Stimulated activated CD4-positive, alpha-beta T cell treated with anti-CD3 and anti-CD28 coated beads, Interleukin-4, amount 100 ng/mL, for 48 hours (primary cell): ENCODE measurements around the gene HNRNPC.
"Not testable (repeated sequence)": the region's sequence is repeated elsewhere in the genome, so short reads cannot be mapped to it uniquely, and the experiment has no call there.

Source experiments
- DNase-seq, 2 donors: peaks; one replicate each; pipeline ENCODE4 v3.0.0-alpha.2; 2020; ENCODE audit warnings: low read depth in 2 of 2

The HNRNPC gene

DNA sequence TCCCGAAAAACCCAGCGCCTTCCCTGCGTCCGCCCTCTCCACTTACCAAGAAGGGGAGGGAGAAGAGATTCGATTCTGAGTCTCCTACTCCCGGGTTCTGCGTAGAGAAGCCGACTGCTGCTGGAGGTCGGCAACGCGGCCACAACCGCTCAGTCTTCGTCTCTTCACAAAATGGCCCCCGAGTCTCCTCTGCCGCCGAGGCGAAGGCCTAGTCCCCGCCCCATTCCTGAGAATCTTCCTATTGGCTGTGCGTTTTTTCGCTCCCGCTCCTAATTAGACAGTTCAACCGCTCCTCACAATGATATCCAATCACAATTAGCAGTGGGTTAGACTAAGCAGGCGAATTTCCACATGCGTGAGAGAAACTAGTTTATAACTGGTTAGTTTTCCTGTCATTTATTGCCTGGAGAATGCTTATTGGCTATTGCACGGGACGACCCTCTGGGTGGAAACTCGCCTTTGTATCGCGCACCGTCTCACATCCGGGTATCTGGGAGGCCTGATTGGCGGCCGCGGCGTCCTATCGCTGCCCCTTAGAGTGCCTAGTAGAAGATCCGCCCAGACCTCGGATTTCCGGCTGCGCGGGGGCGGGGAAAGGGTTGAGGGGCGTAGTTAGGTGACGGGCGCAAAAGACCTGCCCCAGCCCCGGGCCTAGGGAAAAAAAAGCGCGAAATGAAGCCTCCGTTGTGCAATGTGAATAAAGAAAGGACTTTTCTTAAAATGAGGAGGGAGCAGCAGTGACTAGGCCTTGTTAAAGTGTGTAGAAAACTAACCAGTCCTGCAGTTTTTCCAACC lies at the start of gene HNRNPC:
TSS of gene HNRNPC (minus strand) at position 191 of the 795 bp plus-strand sequence. CDS start 35,249 bp downstream, outside the sequence.
- peak; percentile 100 for DNase-seq

DNA sequence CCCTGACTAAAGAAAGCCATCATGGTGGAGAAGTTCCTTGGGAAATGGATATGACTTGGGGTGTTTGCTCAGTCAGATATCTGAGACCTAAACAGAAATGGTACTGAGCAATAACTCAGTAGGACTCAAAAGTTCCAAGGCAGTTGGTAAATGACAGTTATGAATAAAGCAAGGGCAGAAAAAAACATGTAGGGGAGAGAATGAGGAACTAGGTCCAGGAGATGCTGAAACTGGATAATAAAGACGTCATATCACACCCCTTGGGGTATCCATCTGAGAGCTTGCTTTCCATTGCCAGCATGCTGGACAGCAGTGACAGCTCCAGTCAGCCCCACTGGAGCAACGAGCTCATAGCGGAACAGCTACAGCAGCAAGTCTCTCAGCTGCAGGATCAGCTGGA lies 48.2 kb upstream of the HNRNPC start:
- no peak for DNase-seq

DNA sequence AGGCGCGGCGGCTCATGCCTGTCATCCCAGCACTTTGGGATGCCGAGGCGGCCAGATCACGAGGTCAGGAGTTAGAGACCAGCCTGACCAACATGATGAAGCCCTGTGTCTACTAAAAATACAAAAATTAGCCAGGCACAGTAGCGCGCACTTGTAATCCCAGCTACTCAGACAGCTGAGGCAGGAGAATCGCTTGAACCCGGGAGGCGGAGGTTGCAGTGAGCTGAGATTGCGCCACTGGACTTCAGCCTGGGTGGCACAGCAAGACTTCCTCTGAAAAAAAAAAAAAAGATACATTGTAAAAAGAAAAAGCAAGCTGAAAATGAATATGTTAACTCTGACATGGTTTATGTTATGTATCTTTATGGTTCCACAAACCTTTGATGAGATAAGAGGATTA lies 44.3 kb upstream of the HNRNPC start:
- no peak for DNase-seq

DNA sequence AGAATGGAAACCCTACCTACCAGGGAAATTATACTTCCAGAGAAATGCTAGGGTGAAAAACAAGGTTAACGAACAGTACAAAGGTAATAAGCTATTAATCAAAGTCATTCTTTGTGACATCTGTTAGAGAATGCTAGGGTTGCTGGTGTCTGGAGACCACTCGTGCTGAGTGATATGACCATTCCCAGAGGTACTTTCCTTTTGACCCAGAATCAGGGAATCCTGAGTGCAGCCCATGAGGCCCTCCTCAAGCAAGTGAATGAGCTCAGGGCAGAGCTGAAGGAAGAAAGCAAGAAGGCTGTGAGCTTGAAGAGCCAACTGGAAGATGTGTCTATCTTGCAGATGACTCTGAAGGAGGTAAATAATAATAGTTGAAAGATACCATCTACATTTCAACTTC lies 42.4 kb upstream of the HNRNPC start:
- DNase-seq = no peak

DNA sequence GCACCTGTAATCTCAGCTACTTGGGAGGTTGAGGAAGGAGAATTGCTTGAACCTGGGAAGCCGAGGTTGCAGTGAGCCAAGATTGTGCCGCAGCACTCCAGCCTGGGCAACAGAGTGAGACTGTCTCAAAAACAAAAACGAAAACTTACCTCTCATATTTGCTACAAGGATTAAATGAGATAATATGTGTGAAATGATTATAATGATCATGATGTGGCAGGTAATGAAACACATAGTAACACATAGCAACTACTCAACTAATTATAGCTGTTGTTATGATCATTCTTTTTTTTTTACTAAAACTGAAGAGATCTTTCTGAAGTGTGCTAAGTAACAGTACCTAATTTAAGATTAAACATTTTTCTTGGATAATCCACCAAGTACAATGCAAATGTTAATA lies 40.7 kb upstream of the HNRNPC start:
- no peak for DNase-seq

DNA sequence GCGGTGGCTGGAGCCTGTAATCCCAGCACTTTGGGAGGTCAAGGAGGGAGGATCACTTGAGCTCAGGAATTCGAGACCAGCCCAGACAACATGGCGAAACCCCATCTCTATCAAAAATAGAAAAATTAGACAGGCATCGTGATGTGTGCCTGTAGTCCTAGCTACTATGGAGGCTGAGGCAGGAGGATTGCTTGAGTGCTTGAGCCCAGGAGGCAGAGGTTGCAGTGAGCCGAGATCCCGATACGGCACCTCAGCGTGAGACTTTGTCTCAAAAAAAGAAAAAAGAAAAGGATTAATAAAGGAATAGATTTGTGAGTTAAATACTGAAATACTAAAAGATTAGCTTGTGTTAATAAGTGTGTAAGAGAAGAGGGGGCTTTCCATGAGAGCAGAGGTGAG lies 40.0 kb upstream of the HNRNPC start:
- DNase-seq = no peak

DNA sequence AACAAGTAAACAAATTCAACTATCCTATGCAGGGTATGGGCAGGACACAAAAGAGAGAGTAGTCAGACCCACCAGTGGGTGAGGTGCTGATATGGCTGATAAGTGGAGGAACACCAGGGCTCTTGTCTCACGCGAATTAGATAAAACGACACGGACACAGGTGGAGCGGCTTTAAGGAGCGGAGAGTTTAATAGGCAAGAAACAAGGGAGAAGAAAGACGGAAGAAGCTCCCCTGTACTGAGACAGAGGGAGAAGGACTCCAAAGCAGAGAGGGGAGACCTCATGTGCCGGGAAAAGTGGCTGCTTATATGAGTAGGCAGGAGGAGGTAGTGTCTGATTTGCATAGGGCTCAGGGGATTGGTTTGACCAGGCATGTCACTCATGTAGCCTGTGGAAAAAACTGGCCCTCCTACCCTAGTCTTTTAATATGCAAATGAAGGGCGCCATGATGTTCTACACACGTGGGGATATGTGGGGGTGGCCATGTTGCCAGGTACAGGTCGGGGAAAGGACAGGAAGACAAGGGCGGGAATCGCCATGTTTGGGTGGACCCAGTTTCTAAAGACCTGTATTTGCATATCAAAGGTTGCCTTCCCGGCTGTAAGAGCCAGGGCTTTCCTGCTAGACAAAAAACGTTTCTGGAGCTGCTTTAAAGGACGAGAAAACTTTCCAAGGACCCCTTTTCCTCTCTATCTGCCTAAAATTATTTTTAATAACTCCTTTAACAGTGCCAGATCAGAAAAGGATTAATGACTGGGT lies 39.4 kb upstream of the HNRNPC start:
- peak; percentile 61 to 81 for DNase-seq

DNA sequence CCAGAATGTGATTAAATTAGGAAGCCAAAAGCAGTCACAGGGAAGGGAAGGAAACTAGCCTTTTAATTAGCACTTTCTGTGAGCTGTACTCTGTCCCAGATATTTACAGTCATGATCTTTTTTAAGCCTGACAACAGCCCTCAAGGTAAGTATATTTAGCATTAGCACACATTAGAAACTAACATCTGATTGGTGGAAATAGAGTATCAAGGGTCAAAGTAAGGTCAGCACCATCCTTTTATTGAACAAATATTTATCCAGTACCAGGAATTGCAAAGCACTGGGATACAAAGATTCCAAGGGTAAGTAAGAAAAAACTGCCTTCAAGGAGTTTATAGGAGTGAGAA lies 38.9 kb upstream of the HNRNPC start:
- DNase-seq = no peak

DNA sequence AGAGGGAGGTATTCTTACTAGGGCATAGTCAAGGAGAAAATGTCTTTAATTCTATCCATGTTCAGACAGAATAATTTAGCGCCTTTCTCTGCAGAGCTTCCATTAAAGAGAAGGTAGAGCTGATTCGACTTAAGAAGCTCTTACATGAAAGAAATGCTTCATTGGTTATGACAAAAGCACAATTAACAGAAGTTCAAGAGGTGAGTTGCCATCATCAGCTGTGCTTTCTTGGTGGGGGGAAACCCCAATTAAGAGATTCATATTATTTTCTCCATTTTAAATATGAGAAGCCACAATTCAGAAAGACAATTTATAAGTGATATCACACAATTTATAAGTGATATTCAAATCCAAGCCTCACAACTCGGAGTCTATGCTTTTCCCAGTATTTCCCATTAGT lies 38.4 kb upstream of the HNRNPC start:
- DNase-seq = no peak

DNA sequence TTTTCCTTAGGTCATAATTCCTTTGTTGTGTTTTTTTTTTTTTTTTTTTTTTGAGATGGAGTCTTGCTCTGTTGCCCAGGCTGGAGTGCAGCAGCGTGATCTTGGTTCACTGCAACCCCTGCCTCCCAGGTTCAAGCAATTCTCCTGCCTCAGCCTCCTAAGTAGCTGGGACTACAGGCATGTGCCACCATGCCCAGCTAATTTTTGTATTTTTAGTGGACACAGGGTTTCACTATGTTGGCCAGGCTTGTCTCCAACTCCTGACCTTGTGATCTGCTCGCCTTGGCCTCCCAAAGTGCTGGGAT lies 33.5 kb upstream of the HNRNPC start:
- not testable (repeated sequence) for DNase-seq

DNA sequence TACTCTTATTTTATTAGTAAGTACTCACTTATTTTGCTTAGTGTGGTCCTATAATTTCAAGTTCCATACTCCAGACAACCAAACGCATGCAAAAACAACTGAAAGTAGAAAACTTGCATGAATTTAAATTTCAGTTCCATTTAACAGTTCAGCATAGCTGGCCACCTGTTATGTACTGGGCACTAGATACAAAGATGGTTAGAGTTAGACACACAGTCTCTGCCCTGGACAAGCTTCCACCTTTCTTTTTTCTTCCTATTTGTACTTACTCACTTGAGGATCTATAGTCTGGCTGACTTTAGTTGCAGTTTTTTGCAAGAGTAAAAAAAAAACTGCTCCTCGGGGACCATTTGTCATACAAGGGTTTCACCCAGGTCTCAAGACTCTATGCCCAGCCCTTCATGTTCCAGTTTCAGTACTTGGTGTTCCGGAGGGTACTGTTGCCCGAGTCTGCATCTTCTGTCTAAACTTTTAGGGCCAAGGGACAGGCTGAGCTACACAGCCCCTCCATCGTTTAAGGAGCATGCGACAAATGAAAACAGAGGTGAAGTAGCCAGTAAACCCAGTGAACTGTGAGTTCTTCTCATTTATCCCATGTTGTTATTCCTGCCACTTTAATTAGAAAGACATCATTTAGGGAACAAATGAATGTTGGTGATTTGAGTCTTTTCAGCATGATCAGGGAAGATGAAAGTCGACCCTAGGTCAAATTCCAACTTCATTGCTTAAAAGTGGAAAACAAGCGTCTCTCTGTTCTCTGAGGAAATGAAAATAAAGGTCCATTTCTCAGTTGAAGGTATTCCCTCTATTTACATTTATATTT lies 33.0 kb upstream of the HNRNPC start:
- DNase-seq = no peak

DNA sequence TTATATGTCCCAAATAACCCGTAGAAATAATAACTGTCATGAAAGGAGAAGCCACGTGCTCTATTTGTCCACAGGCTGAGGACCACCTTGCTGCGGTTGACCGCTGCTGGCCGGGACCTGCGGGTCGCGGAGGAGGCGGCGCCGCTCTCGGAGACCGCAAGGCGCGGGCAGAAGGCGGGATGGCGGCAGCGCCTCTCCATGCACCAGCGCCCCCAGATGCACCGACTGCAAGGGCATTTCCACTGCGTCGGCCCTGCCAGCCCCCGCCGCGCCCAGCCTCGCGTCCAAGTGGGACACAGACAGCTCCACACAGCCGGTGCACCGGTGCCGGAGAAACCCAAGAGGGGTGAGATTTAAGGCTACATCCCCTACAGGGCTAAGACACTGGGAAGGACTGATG lies 31.6 kb upstream of the HNRNPC start:
- DNase-seq = peak; percentile 9 to 11

DNA sequence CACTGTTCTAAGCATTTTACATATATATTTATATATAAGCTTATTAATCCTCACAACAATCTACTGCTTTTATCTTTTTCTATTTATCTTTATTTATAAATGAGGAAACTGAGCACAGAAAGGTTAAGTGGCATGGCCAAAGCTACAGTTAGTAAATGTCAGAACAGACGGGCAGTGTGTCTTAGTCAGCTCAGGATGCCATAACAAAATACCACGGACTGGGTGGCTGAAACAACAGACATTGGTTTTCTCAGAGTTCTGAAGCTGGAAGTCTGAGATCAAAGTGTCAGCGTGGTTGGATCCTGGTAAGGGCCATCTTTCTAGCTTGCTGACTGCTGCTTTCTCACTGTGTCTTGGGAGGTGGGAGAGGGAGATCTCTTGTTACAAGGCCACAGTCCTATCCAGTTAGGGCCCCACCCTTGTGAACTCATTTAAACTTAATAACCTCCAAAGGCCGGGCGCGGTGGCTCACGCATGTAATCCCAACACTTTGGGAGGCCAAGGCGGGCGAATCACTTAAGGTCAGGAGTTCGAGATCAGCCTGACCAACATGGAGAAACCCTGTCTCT lies 30.4 kb upstream of the HNRNPC start:
- DNase-seq = no peak

DNA sequence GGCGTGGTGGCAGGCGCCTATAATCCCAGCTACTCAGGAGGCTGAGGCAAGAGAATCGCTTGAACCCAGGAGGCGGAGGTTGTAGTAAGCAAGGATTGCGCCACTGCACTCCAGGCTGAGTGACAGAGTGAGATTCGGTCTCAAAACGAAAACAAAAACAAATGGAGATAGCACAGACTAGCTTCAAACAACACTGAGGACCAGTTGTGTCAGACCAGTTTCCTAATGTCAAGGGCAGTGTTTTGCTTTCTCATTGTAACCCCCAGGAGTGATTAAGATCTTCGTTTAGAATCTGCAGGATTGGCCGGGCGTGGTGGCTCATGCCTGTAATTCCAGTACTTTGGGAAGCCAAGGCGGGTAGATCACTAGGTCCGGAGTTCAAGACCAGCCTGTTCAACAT lies 29.1 kb upstream of the HNRNPC start:
- DNase-seq = no peak

DNA sequence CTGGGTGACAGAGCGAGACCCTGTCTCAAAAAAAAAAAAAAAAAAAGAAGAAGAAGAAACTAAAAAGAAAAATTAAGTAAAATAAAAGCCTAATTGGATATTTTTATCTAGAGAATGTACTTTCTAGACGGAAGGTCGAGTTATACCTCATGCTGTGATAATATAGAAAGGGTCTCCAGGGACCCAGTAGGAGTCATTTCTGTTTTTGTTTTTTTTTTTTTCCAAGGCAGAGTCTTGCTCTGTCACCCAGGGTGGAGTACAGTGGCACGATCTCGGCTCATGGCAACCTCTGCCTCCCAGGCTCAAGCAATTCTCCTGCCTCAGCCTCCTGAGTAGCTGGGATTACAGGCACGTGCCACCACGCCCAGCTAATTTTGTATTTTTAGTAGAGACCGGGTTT lies 24.8 kb upstream of the HNRNPC start:
- DNase-seq = not testable (repeated sequence)

DNA sequence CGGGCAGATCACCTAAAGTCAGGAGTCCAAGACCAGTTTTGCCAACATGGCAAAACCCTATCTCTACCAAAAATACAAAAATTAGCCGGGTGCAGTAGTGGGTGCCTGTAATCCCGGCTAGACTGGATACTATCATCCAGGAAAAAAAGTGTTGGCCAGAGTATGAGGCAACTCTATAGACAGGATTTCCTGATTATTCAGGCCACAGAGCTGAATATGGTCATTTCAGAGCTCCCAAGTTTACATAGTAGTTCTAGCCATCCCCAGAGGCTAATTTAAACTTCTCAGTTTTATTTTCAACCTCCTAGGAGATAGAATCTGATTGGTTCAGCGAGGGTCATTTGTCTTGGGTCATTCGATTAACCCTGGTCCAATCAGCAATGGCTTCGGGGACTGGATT lies 17.9 kb upstream of the HNRNPC start:
- no peak for DNase-seq

DNA sequence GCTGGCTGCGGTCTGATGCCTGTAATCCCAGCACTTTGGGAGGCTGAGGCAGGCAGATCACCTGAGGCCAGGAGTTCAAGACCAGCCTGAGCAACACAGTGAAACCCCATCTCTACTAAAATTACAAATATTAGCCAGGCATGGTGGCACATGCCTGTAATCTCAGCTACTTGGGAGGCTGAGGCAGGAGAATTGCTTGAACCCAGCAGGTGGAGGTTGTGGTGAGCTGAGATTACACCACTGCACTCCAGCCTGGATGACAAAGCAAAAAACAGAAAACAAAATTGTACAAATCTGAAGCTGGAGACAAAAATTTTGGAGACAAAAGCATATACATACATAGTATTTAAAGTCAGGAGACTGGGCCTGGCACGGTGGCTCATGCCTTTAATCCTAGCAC lies 17.3 kb upstream of the HNRNPC start:
- not testable (repeated sequence) for DNase-seq

DNA sequence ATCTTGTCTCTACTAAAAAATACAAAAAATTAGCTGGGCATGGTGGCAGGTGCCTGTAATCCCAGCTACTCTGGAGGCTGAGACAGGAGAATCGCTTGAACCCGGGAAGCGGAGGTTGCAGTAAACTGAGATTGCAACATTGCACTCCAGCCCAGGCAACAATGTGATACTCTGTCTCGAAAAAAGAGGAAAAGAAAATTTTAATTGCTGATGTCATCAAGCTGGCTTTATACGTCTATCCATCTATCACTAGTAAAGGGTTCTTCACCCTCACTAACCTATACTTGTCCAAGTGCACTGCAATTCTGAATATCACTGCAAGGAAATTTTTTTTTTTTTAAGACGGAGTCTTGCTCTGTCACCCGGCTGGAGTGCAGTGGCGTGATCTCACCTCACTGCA lies 12.7 kb upstream of the HNRNPC start:
- not testable (repeated sequence) for DNase-seq

DNA sequence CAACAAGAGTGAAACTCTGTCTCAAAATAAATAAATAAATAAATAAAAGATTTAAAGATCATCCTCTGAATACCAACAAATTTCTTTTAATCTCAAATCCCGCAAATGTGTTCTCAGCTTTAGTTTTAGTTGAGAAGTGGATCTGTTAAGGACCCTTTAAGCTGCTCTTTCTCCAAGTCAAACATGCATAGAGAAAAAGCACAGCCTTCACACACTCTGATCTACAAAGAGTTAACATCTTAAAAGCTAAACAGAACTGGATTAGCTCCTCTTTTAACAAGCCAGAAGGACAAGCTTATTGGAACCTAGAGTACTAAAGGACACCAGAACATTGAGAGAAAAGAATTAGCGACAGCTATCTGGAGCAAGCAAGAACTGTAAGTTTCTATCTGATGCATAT lies 10.5 kb upstream of the HNRNPC start, which contains the start of gene RPGRIP1:
TSS of gene RPGRIP1 (plus strand) at position 301 of the 400 bp plus-strand sequence. CDS start 7,894 bp downstream, outside the sequence.
- no peak for DNase-seq

DNA sequence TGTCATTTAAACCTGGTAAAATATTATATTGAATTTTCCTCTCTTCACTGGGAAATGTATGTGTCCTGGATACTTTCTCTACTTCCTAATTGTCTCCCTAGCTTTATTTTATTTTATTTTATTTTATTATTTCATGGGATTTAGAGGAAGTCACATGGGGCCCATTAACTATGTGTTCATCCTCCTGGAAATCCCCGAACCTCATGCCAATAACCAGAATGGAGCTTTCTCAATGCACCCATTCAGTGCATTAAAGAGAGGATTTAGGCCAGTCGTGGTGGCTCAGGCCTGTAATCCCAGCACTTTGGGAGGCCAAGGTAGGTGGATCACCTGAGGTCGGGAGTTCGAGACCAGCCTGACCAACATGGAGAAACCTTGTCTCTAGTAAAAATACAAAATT lies 9.4 kb upstream of the HNRNPC start:
- DNase-seq = no peak

DNA sequence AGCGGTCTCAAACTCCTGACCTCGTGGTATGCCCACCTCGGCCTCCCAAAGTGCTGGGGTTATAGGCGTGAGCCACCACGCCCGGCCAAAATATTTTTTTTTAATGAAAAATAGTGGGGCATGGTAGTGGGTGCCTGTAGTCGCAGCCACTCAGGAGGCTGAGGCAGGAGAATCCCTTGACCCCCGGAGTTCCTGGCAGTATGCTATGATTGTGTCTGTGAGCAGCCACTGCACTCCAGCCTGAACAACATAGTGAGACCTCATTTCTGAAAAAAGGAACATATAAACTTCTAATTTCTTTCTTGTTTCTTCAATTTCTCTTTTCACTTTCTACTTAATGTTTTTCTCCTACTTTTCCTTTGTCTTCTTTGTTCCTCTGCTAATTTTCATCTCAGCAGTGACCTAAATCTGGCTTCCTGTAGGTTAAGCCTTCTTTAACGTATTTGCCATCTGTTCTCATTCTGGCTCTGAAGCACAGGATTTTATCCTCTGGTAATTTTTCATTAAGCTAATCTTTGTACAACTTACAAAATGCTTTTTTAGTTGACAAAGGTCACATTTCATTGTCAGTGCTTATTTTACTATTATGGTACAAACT lies 6.1 kb upstream of the HNRNPC start:
- DNase-seq = no peak

DNA sequence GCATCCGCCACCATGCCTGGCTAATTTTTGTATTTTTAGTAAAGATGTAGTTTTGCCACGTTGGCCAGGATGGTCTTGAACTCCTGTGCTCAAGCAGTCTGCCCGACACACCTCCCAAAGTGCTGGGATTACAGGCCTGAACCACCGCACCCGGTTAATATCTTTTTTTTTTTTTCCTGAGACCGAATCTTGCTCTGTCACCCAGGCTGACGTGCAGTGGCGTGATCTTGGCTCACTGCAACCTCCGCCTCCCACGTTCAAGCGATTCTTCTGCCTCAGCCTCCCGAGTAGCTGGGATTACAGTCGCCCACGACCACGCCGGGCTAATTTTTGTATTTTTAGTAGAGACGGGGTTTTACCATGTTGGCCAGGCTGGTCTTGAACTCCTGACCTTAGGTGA lies 3.4 kb upstream of the HNRNPC start:
- DNase-seq = not testable (repeated sequence)
